Prostate gland (tissue), 2 donors: ENCODE results near the gene C16orf90.

Source experiments
- CTCF ChIP-seq, 4 experiments: fragments of 200-600 bp in 2 of 4; fragments of 450-650 bp in 2 of 4; sonication (generic) in 2 of 4; IDR thresholded peaks; 1 replicate in 3 of 4; 2 replicates in 1 of 4; pipeline ENCODE4 v1.5.1; 2016 to 2019; ENCODE audit warnings: antibody characterized with exemption in 4 of 4, mild to moderate bottlenecking in 2 of 4, moderate library complexity in 2 of 4
- POLR2A ChIP-seq: fragments of 450-650 bp; IDR thresholded peaks from one replicate; pipeline ENCODE4 v1.6.1; 2016; ENCODE audit warnings: antibody characterized with exemption, mild to moderate bottlenecking
- POLR2AphosphoS5 ChIP-seq: sonication (generic); formaldehyde crosslinking; IDR thresholded peaks from one replicate; pipeline ENCODE4 v1.6.1; 2017; ENCODE audit warnings: antibody characterized with exemption

GRCh38 chr16:3480901-3481695 lies 14.2 kb downstream of the C16orf90 start:
- TF ChIP-seq CTCF (IDR thresholded peaks at IDR 0.05) (no peak), POLR2AphosphoS5 (no peak), POLR2A (no peak)
